Stimulated activated naive CD4-positive, alpha-beta T cell (primary cell): ENCODE measurements around the gene CBY1.

Experiments used
- DNase-seq, 6 experiments: peaks; one replicate each; lab custom pipeline; 2025; lab: John Stamatoyannopoulos, UW

Gene CBY1

DNA sequence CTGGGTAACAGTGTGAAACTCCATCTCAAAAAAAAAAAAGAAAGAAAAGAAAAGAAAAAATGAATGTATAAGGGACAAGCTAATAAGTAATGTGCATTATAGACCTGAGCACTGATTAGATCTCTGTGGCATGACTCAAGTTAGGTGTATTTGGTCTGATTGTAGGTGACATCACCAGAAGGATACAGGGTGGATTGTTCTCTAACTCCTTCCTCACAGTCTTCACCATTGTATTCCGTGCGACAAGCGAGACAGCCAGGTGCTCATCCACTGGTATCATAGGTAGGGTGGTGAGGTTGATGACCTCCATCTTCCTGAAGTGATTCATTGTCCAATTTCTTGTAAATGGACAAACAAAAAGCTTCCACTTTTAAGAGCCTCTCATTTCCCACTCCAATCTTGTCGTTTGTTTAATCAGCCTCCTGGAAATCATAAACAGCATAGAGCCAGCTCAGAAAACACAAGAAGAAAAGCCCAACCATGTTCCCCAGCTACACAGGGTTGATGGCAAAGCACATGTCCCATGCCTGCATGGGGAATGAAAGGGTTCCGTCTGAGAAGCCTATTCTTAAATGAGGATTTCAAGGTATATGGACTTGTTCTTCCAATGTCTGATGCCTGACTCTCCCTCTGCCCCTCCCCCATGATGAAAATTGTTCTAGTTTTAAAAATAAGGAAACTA is 6.5 kb upstream of the CBY1 start:
- DNase-seq = no peak

- DNase-seq = no peak
Measured at GRCh38 chr22:38652859-38653258, 3.6 kb upstream of the CBY1 start.

DNA sequence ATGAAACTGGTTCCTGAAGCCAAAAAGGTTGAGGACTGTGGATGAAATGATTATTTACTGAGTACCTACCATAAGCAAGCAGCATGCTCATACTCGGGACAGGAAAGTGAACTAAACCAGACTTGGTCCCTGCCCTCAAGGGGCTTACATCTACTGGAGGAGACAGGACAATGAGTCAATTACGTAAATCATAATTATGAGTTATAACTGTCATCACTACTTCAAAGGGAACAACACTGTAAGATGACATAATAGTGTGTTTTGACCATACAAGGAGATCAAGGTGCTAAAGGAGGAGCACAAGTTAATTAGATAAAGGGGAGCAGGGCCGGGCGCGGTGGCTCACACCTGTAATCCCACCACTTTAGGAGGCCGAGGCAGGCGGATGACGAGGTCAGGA is 2.7 kb upstream of the CBY1 start:
- DNase-seq = no peak

DNA sequence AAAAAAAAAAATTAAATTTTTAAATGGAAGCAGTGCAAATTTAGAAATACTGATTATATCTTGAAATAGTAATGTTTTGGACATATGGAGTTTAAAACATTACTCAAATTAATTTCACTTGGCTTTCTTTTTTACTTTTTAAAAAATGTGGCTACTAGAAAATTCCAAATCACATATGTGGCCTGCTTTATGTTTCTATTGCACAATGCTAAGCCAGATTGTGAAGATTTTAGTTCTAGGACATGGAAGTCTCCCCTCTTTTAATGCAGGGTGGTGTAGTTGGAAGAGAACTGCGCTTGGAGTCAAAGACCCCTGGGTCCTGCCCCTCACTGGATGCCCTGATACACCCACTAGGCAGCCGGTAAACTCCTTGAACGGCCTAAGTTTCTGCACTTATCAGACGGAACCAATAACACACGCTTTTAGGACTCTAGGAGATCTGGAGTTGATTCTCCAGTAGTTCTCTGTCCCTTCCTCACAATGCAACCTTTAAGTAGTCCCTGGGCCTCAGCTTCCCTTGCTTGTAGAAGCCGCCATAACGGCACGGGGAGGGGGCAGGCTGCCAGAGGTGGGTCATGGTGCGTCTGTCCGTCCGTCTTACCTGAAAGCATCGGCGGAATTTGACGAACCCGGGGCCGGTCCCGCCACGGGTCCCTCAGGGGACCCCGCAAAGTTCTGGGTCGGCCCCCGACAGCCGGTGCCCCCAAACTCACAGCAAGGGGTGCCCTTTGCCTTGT is 751 bp upstream of the CBY1 start:
- DNase-seq = no peak

GRCh38 chr22:38657045-38657909 is 839 bp downstream of the CBY1 start:
- peak in 4 of 6 experiments; percentile 1 to 40 (median 12) for DNase-seq

DNA sequence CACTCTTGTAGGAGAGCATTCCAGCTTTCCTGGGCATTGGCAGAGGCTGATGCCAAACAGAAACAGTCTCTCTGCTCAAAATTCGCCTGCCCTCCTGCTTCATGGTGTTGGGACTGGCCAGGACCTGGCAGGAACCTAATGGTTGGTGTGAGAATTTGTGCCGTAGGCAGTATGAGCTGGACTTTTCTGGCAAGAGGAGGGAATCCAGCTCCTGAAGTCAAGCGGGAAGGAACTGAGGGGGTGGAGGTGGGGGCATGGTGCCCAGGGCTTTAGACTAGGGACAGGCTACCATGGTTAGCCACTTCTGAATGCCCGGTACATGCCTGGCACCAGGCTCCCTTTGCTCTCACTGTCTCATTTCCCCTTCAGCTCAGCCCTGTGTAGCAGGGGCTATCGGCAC is 18.4 kb downstream of the CBY1 start:
- DNase-seq = no peak

GRCh38 chr22:38675833-38676232 is 19.4 kb downstream of the CBY1 start:
- DNase-seq = no peak

DNA sequence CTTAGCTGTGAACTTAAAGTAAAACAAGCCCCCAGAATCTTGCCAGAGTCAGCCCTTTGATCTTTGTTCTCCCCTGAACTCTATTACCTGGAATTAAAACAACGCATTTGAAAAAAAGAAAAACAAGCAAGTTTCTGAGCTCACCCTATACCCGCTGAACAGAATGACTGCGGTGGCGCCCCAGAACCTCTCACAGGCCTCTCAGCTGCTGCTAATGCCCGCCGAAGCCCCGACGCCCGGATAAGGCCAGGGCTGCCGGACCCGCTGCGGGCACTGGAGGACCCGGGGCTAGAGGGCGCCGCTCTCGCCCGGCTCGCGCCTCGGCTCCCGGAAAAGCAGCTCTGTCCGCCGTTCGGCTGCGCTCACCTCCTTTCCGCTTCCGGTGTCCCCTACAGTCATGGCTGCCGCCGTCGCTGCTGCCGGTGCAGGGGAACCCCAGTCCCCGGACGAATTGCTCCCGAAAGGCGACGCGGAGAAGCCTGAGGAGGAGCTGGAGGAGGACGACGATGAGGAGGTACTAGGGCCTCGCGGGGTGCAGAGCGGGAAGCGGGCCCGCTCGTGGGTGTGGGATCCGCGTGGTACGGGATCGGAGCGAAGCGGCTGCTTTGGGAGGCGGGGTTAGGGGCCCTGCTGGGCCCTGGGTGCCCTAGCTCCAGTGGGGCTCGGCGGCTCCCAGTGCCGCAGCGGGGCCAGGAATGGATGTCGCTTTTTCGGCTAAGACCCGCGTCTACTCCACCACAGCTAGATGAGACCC is 25.3 kb downstream of the CBY1 start, which contains the start of gene TOMM22:
TSS of gene TOMM22 (plus strand) at position 376 of the 754 bp plus-strand sequence. CDS start at position 398, 22 bp downstream.
- DNase-seq = peak; percentile 70 to 84 (median 74)

DNA sequence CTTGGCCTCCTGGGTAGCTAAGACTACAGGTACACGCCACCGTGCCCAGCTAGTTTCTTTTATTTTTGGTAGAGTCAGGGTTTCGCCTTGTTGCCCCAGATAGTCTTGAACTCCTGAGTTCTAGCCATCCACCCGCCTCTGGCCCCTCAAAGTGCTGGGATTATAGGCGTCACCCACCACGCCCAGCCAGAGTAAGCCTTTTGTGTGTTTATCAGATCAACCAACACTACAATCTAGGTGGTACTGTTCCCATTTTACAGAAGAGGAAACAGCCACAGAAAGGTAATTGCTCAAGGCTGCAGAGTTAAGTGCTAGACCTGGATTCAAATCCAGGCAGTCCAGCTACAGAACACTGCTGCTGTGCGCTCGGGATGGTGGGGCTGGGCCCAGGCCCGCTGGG is 28.5 kb downstream of the CBY1 start:
- no peak for DNase-seq

- no peak for DNase-seq
Measured at GRCh38 chr22:38685761-38686160, 29.3 kb downstream of the CBY1 start.

GRCh38 chr22:38689651-38690050 is 33.2 kb downstream of the CBY1 start:
- DNase-seq = no peak

GRCh38 chr22:38694049-38694448 is 37.6 kb downstream of the CBY1 start:
- no peak for DNase-seq

GRCh38 chr22:38694940-38695339 is 38.5 kb downstream of the CBY1 start:
- DNase-seq = no peak

GRCh38 chr22:38696606-38697424 is 40.4 kb downstream of the CBY1 start:
- no peak for DNase-seq

GRCh38 chr22:38697425-38698089 is 41.1 kb downstream of the CBY1 start:
- no peak for DNase-seq

DNA sequence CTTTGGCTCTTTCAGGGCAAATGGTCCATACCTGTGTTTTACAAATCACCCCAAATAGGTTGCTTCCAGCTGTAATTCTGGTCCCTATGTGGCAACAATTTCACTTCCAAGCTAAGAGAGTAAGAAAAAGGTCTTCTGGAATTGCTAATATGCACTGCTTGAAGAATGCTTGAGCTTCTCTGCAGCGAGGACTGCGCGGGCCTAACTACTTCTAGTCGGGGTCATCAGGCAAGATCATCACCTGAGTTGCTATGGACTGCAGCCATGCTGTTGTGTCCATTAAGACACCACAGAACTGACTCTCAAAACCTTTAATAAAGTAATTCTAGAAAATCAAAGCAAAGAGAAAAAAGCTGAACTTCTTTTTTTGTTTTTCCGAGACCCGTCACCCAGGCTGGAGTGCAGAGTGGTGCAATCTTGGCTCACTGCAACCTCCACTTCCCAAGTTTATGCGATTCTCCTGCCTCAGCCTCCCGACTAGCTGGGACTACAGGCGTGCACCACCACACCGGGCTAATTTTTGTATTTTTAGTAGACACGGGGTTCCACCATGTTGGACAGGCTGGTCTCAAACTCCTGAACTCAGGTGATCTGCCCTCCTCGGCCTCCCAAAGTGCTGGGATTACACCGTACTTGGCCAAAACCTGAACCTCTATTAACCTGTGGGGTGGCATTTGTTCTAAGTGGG is 42.1 kb downstream of the CBY1 start:
- no peak for DNase-seq

GRCh38 chr22:38699143-38699542 is 42.7 kb downstream of the CBY1 start:
- peak in 1 of 6 experiments; percentile 34 for DNase-seq

DNA sequence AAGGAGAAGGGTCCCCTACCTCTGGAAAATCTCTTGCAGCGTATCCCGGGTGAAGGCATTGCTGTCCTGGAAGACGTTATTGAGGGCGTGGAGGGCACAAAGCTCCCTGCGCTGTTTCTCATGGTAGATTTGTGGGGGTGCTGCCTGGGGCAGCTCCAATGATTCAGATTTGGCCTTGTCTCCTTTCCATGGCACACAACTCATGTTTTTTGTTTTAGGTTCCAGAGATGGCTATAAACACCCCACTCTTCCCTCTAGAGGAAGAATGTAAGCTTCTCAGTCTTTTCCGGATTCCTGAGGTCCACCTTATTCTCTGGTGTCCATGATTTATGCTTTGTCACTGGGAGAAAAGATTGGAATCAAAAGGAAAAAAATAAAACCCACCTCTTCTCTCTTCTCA is 43.3 kb downstream of the CBY1 start:
- no peak for DNase-seq

DNA sequence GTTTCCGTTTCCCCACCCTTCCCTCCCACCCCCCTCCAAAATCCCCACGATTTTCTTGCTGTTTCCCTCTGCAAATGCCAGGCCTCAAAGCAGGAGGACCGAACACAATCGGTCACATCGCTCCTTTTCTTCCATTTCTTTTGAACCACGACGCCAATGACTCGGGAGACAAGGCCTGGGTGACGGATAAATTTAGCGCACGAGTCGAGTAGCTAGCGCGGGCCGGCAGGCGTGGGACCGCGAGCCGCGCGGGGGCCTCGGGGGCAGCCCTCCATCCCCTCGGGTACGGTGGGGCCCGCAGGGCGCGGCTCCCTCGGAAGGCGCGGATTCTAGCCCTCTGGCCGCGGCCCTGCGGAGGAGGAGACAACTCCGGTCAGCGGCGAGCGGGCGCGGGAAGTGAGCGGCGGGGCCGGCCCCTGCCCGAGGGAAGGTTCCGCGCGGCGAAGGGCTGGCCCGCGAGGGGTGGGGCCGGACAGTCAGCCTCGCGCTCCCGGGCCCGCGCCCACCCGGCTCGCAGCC is 43.9 kb downstream of the CBY1 start:
- DNase-seq = peak in 4 of 6 experiments; percentile 54 to 71 (median 59)
